GM19452 (cell line): ENCODE measurements around the gene LAMP5.

Experiments
- ATAC-seq: cut with Tn5 transposase; IDR thresholded peaks from one replicate; pipeline ENCODE4 v1.9.1; 2021; ENCODE audit not compliant: unreplicated experiment

The LAMP5 gene

GRCh38 chr20:9514461-9515213 is at the start of gene LAMP5:
LAMP5 (plus strand) TSS chr20:9514590; CDS start chr20:9514853, 263 bp downstream.
- ATAC-seq, result no peak

GRCh38 chr20:9467995-9468394 is 46.4 kb upstream of the LAMP5 start:
- no peak for ATAC-seq

- ATAC-seq, result no peak
Observed at GRCh38 chr20:9474835-9475415, 39.5 kb upstream of the LAMP5 start.

GRCh38 chr20:9475456-9475855 is 38.9 kb upstream of the LAMP5 start:
- no peak for ATAC-seq

- no peak for ATAC-seq
Observed at GRCh38 chr20:9476174-9476573, 38.2 kb upstream of the LAMP5 start.

- ATAC-seq, result no peak
Observed at GRCh38 chr20:9476637-9477036, 37.8 kb upstream of the LAMP5 start.

- no peak for ATAC-seq
Observed at GRCh38 chr20:9478771-9479170, 35.6 kb upstream of the LAMP5 start.

- ATAC-seq, result no peak
Observed at GRCh38 chr20:9480066-9480465, 34.3 kb upstream of the LAMP5 start.

GRCh38 chr20:9482180-9482579 is 32.2 kb upstream of the LAMP5 start:
- no peak for ATAC-seq

GRCh38 chr20:9483131-9483530 is 31.3 kb upstream of the LAMP5 start:
- no peak for ATAC-seq

GRCh38 chr20:9485614-9486340 is 28.6 kb upstream of the LAMP5 start:
- no peak for ATAC-seq

- no peak for ATAC-seq
Observed at GRCh38 chr20:9487231-9487630, 27.2 kb upstream of the LAMP5 start.

- ATAC-seq, result no peak
Observed at GRCh38 chr20:9488063-9488462, 26.3 kb upstream of the LAMP5 start.

GRCh38 chr20:9490161-9490560 is 24.2 kb upstream of the LAMP5 start:
- ATAC-seq, result no peak

- no peak for ATAC-seq
Observed at GRCh38 chr20:9490631-9491030, 23.8 kb upstream of the LAMP5 start.

GRCh38 chr20:9491324-9491723 is 23.1 kb upstream of the LAMP5 start:
- no peak for ATAC-seq

- no peak for ATAC-seq
Observed at GRCh38 chr20:9492067-9492466, 22.3 kb upstream of the LAMP5 start.

GRCh38 chr20:9493803-9494202 is 20.6 kb upstream of the LAMP5 start:
- no peak for ATAC-seq

GRCh38 chr20:9495701-9496100 is 18.7 kb upstream of the LAMP5 start:
- ATAC-seq, result no peak

GRCh38 chr20:9496155-9496554 is 18.2 kb upstream of the LAMP5 start:
- no peak for ATAC-seq

- ATAC-seq, result no peak
Observed at GRCh38 chr20:9498322-9498721, 16.1 kb upstream of the LAMP5 start.
